DND-41 (cell line): ENCODE measurements around the gene WDR41.

Source experiments
- ATAC-seq: fragments of 200-7000 bp; cut with Tn5 transposase; 3 replicates; pipeline ENCODE4 v1.9.1; 2021; ENCODE audit warnings: low read depth; ENCODE audit not compliant: insufficient read depth
- DNase-seq: peaks from one replicate; pipeline ENCODE4 v3.0.0-alpha.2; 2020
- H2AFZ ChIP-seq: 2 replicates; pipeline ENCODE4 v1.6.0; 2012; ENCODE audit warnings: low read depth, low read length
- H3K27ac ChIP-seq: 2 replicates; pipeline ENCODE4 v1.5.1; 2012; ENCODE audit warnings: low read length, inconsistent platforms
- H3K27me3 ChIP-seq: fragments of 200-600 bp; sonication (generic); 2 replicates; pipeline ENCODE4 v1.6.0; 2012; ENCODE audit warnings: low read length, mild to moderate bottlenecking, inconsistent platforms; ENCODE audit not compliant: insufficient read depth, poor library complexity
- H3K36me3 ChIP-seq: 2 replicates; pipeline ENCODE4 v1.5.1; 2012; ENCODE audit warnings: low read length, inconsistent platforms; ENCODE audit not compliant: insufficient read depth
- H3K4me1 ChIP-seq: 2 replicates; pipeline ENCODE4 v1.5.1; 2012; ENCODE audit warnings: mild to moderate bottlenecking, low read length; ENCODE audit not compliant: insufficient read depth
- H3K4me2 ChIP-seq: 2 replicates; pipeline ENCODE4 v1.6.0; 2012; ENCODE audit warnings: mild to moderate bottlenecking, moderate library complexity, low read length, inconsistent platforms; ENCODE audit not compliant: insufficient read depth
- H3K4me3 ChIP-seq, 2 experiments: fragments of 200-600 bp in 1 of 2; shearing (Covaris generic) in 1 of 2; 2 replicates each; pipeline ENCODE4 v1.5.1; 2012 to 2016; ENCODE audit warnings: inconsistent platforms in 2 of 2, low read length in 2 of 2, mild to moderate bottlenecking in 2 of 2, low read depth in 1 of 2, moderate library complexity in 1 of 2
- H3K79me2 ChIP-seq: 2 replicates; pipeline ENCODE4 v1.6.0; 2012; ENCODE audit warnings: low read length, inconsistent platforms; ENCODE audit not compliant: insufficient read depth
- H3K9ac ChIP-seq: 2 replicates; pipeline ENCODE4 v1.6.0; 2012; ENCODE audit warnings: low read depth, mild to moderate bottlenecking, inconsistent platforms, low read length, moderate library complexity
- H3K9me3 ChIP-seq: 2 replicates; pipeline ENCODE4 v1.5.1; 2012; ENCODE audit warnings: low read length, moderate library complexity, mild to moderate bottlenecking, inconsistent platforms; ENCODE audit not compliant: insufficient read depth, severe bottlenecking
- H4K20me1 ChIP-seq: 2 replicates; pipeline ENCODE4 v1.6.0; 2012; ENCODE audit warnings: low read length; ENCODE audit not compliant: insufficient read depth
- EZH2 ChIP-seq: IDR thresholded peaks from 3 replicates; pipeline ENCODE4 v1.6.1; 2012; ENCODE audit warnings: borderline replicate concordance, low read depth, mild to moderate bottlenecking, moderate library complexity, low read length, inconsistent platforms; ENCODE audit not compliant: severe bottlenecking
- TF ChIP-seq, protein P1 (sequence below): IDR thresholded peaks from 2 replicates; pipeline ENCODE4 v1.5.1; 2012; ENCODE audit warnings: borderline replicate concordance, low read length, moderate library complexity, mild to moderate bottlenecking; ENCODE audit not compliant: poor library complexity, severe bottlenecking; ENCODE audit errors: extremely low read depth

The WDR41 gene, protein sequence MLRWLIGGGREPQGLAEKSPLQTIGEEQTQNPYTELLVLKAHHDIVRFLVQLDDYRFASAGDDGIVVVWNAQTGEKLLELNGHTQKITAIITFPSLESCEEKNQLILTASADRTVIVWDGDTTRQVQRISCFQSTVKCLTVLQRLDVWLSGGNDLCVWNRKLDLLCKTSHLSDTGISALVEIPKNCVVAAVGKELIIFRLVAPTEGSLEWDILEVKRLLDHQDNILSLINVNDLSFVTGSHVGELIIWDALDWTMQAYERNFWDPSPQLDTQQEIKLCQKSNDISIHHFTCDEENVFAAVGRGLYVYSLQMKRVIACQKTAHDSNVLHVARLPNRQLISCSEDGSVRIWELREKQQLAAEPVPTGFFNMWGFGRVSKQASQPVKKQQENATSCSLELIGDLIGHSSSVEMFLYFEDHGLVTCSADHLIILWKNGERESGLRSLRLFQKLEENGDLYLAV

DNA sequence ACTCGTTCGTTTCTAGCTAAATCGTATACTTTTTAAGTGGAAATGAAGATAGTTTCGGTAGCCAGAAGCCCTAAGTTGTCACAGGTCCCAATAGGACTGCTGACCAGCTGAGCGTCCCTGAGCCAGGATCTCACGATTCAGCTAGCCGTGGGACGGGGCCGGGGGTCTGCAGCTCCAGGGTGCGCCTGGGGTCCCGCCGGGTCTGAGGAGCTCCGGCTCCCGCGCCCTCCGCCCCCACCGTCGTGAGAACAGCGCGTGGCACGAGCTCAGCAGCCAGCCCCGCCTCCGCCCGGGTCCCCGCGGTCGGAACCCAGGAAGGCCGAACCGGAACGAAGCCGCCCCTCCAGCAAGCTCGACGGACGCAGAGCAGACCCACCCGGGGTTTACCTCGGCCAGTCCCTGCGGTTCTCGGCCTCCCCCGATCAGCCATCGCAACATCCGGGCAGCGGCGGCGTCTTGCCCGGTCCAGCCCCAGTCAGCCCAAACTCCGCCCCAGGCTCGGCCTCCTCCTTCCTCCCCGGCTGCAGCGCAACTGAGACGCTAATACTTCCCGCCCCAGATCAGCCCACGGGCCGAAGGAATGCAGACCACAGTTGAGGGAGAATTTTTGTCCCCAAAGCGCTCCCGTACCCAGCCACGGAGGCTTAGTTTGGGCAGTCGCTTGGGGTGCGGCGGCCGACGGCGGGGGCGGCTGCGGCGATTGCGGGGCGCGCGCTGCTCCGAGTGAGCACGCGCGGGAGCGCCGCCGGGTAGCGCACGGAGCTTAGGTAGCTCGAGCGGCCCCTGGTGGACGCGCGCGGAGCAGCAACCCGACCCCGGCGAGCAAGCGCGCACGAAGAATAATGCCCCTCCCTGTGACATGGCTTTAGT, at the start of gene WDR41:
Gene WDR41 (minus strand): TSS at position 534 of the 870 bp plus-strand sequence. CDS start 96 bp downstream, at position 438.
- TF ChIP-seq EZH2 = no peak
- TF ChIP-seq, protein P1, sequence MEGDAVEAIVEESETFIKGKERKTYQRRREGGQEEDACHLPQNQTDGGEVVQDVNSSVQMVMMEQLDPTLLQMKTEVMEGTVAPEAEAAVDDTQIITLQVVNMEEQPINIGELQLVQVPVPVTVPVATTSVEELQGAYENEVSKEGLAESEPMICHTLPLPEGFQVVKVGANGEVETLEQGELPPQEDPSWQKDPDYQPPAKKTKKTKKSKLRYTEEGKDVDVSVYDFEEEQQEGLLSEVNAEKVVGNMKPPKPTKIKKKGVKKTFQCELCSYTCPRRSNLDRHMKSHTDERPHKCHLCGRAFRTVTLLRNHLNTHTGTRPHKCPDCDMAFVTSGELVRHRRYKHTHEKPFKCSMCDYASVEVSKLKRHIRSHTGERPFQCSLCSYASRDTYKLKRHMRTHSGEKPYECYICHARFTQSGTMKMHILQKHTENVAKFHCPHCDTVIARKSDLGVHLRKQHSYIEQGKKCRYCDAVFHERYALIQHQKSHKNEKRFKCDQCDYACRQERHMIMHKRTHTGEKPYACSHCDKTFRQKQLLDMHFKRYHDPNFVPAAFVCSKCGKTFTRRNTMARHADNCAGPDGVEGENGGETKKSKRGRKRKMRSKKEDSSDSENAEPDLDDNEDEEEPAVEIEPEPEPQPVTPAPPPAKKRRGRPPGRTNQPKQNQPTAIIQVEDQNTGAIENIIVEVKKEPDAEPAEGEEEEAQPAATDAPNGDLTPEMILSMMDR = peak; percentile 92
- H3K36me3 ChIP-seq = peaks cover 8% of the 10 kb centered on the region
- peak within 1 kb of the TSS; percentile 89 for H3K9ac ChIP-seq
- DNase-seq = peak; percentile 88
- no peaks in the 10 kb centered on the region for H4K20me1 ChIP-seq
- peak within 1 kb of the TSS; percentile 97 for H2AFZ ChIP-seq
- peak within 1 kb of the TSS; percentile 95 for H3K27ac ChIP-seq
- H3K79me2 ChIP-seq = peaks cover 16% of the 10 kb centered on the region
- ATAC-seq = peak; percentile 85
- peaks cover 27% of the 10 kb centered on the region for H3K4me1 ChIP-seq
- H3K9me3 ChIP-seq = no peaks in the 10 kb centered on the region
- H3K4me3 ChIP-seq = peak within 1 kb of the TSS; percentile 59 to 82
- H3K27me3 ChIP-seq = no peaks in the 10 kb centered on the region
- H3K4me2 ChIP-seq = peak within 1 kb of the TSS; percentile 84

- Histone ChIP-seq H3K79me2 (no peaks in the 10 kb centered on the region), H3K9ac (no peak overlapping the region), H3K36me3 (no peaks in the 10 kb centered on the region), H3K4me1 (no peaks in the 10 kb centered on the region), H3K27ac (no peak overlapping the region), H3K27me3 (peaks cover 2% of the 10 kb centered on the region), H3K4me2 (no peak overlapping the region), H4K20me1 (no peaks in the 10 kb centered on the region), H3K4me3 (no peak overlapping the region), H2AFZ (no peak overlapping the region), H3K9me3 (no peaks in the 10 kb centered on the region)
- TF ChIP-seq, protein P1 = no peak
- TF ChIP-seq EZH2 = no peak
- DNase-seq (no peak), ATAC-seq (no peak)
Observed at GRCh38 chr5:77531297-77531696, 39.2 kb upstream of the WDR41 start.

DNA sequence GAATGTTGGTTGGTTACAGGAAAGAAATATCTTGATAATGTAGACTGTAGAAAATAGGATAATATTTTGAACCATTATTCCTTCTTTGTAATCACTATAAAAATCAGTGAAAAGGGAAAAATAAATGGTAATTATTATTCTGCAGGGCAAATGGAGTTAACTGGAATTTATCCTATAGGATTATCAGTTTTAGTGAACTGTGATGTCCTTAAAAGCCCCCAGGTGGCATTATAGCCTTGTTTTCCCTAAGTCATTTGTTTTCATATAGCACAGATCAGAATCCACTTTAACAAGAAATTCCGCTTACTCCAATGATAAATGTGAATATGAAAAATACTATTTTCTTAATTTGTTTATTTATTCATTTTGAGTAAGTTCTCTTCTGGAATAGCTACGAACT, 26.2 kb upstream of the WDR41 start:
- DNase-seq (no peak), ATAC-seq (no peak)
- Histone ChIP-seq H3K4me3 (no peak overlapping the region), H3K4me1 (no peaks in the 10 kb centered on the region), H3K9ac (no peak overlapping the region), H3K27ac (no peak overlapping the region), H3K9me3 (no peaks in the 10 kb centered on the region), H3K79me2 (no peaks in the 10 kb centered on the region), H3K36me3 (no peaks in the 10 kb centered on the region), H2AFZ (no peak overlapping the region), H3K4me2 (no peak overlapping the region), H3K27me3 (peaks cover 12% of the 10 kb centered on the region), H4K20me1 (no peaks in the 10 kb centered on the region)
- TF ChIP-seq EZH2 = no peak
- TF ChIP-seq, protein P1 = peak; percentile 44
